Right lobe of liver (tissue), 4 donors: Measurements from ENCODE around the gene ECE1.

Source experiments
- POLR2A ChIP-seq: fragments of 450-650 bp; IDR thresholded peaks from one replicate; pipeline ENCODE4 v1.6.1; 2017; ENCODE audit warnings: antibody characterized with exemption, mild to moderate bottlenecking
- TF ChIP-seq, protein P1 (sequence below), 4 donors: fragments of 200-600 bp in 3 of 4; fragments of 450-650 bp in 1 of 4; IDR thresholded peaks; one replicate each; pipeline versions ENCODE4 v1.5.1 to v1.8.0; 2016 to 2022; ENCODE audit warnings: antibody characterized with exemption in 4 of 4, mild to moderate bottlenecking in 2 of 4
- donor health status: DM: no; HTN: no; CAD: no.
- donor health status: DM: no; HTN: no; CAD: no.
- donor health status: DM: no; HTN: yes; CAD: no.

DNA sequence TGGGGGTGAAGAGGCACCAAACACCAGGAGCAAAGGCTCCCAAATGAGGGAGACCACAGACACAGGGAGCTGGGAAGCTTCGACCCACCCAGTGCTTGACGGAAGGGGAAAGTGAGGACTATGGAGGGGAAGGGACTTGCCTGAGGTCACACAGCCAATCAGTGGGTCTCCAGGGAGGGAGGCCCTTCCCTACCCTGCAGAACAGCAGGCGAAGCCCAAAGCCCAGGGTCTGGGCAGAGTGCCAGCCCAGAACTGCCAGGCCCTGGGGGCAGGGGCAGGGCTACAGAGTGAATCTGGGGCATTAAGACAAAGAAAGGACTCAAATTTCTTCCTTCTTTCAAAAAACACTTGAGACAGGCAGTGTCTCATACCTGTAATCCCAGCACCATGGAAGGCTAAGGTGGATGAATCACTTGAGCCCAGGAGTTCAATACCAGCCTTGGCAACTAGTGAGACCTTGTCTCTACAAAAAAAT lies 45.5 kb upstream of the ECE1 start:
- TF ChIP-seq, protein P1, sequence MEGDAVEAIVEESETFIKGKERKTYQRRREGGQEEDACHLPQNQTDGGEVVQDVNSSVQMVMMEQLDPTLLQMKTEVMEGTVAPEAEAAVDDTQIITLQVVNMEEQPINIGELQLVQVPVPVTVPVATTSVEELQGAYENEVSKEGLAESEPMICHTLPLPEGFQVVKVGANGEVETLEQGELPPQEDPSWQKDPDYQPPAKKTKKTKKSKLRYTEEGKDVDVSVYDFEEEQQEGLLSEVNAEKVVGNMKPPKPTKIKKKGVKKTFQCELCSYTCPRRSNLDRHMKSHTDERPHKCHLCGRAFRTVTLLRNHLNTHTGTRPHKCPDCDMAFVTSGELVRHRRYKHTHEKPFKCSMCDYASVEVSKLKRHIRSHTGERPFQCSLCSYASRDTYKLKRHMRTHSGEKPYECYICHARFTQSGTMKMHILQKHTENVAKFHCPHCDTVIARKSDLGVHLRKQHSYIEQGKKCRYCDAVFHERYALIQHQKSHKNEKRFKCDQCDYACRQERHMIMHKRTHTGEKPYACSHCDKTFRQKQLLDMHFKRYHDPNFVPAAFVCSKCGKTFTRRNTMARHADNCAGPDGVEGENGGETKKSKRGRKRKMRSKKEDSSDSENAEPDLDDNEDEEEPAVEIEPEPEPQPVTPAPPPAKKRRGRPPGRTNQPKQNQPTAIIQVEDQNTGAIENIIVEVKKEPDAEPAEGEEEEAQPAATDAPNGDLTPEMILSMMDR (IDR thresholded peaks at IDR 0.05) = no peak
- no peak for TF ChIP-seq POLR2A
